ENCODE data around the gene ME2. TPM values are rescaled to one million over a fixed set of nuclear protein-coding genes. Genes with fewer than 3 reads are reported as not detected.
A peak's percentile ranks its signal among the peaks of the same experiment; 100 is the strongest.
"Not testable (repeated sequence)": the region's sequence is repeated elsewhere in the genome, so short reads cannot be mapped to it uniquely, and the experiment has no call there.

ME2 gene
- total RNA-seq, 1 experiment from 2014 or later = 49.0 TPM

DNA sequence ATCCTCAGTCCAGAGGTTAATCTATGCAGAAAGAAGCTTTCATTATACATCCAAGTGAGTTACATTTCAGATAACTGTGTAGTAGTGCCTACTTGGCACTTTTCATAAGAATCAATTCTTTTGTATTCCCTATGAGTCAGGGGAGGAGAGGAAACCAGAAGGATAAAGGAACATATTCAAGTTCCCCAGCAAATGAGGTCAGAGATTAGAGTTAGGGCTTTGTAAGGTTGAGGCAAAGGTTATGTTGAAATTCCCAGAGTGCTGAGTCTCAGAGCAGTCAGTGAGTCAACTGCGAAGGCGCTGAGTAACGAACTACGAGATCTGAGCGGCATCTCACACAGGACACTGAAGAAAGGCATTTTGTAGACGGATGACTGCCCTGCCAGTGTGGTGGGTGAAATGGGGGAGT, 25.1 kb upstream of the ME2 start (continued):
- TF ChIP-seq YY1 (IDR thresholded peaks at IDR 0.05; ENCODE audit: extremely low read depth, insufficient replicate concordance, low read depth, low read length) (no peak), CBX3 (IDR thresholded peaks at IDR 0.05; ENCODE audit: low read depth) (no peak), EZH2phosphoT487 (IDR thresholded peaks at IDR 0.05; ENCODE audit: borderline replicate concordance) (no peak), ZFX (IDR thresholded peaks at IDR 0.05) (no peak), ZNF274 (IDR thresholded peaks at IDR 0.05; ENCODE audit: low read depth, low read length) (no peak), POLR2A (IDR thresholded peaks at IDR 0.05; ENCODE audit: borderline replicate concordance, extremely low read depth, insufficient read depth, insufficient read length) (no peak), JUND (IDR thresholded peaks at IDR 0.05) (no peak), POLR2AphosphoS5 (IDR thresholded peaks at IDR 0.05; ENCODE audit: low read depth, low read length) (no peak), SIN3A (IDR thresholded peaks at IDR 0.05; ENCODE audit: low read depth) (no peak), FOSL1 (IDR thresholded peaks at IDR 0.05; ENCODE audit: low read depth) (no peak)
- TF ChIP-seq, protein P1, sequence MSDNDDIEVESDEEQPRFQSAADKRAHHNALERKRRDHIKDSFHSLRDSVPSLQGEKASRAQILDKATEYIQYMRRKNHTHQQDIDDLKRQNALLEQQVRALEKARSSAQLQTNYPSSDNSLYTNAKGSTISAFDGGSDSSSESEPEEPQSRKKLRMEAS (IDR thresholded peaks at IDR 0.05) = no peak

DNA sequence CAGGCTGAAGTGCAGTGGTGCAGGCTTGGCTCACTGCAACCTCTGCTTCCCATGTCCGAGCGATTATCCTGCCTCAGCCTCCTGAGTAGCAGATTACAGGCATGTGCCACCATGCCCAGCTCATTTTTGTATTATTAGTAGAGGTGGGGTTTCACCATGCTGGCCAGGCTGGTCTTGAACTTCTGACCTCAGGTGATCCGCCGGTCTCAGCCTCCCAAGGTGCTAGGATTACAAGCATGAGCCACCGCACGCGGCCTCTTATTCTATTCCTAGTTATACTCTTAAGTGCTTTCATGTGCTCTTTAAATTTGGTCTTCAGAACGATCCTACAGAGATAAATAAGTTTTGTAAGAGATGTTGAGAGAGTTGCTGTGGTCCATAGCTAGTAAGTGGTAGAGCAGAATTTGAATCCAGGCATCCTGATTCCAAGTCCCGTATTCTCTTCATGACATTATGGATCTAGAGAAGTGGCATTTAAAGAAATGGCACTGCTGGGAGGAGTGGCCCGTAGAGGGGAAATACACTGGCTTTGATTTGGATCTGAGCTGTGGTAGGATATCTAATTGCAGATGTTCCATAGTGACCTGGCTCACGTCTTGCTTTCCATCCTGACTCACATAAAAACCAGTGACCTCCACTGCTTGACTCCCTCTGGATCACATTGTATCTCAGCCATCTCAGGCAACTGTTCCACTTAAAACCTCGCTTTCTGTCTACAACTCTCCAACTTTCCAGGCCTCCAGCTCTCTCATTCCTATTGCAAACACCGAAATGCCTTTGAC, 22.8 kb upstream of the ME2 start:
- H3K27ac ChIP-seq (ENCODE audit: low read depth, low read length) = no peak overlapping the region
- no peaks in the 10 kb centered on the region for H3K36me3 ChIP-seq (ENCODE audit: control insufficient read depth in 1 of 2, insufficient read depth in 2 of 2, low read length in 2 of 2)
- POLR2A ChIA-PET = no interaction called here
- no peaks in the 10 kb centered on the region for H3K9me3 ChIP-seq (ENCODE audit: control insufficient read depth in 1 of 2, insufficient read depth in 1 of 2, low read depth in 1 of 2, low read length in 2 of 2)
- no peak overlapping the region for H3K9ac ChIP-seq (ENCODE audit: low read length)
- H3K4me1 ChIP-seq (ENCODE audit: control insufficient read depth in 1 of 2, insufficient read depth in 2 of 2, low read length in 2 of 2) = peaks cover 10 to 29% of the 10 kb centered on the region in 2 experiments; a peak in 3 of 4 replicates
- RAD21 ChIA-PET (ENCODE audit: low non-redundant PET in 1 of 2, low total read pairs in 2 of 2, uncharacterized antibody in 2 of 2, unreplicated experiment in 2 of 2) = no interaction called here
- no peak overlapping the region for H3K4me2 ChIP-seq (ENCODE audit: low read length)
- BruUV-seq (replicated peaks) = no TSS peak
- intact Hi-C loops (cut with micrococcal nuclease) = no loop called here
- CTCF ChIA-PET = no interaction called here
- no peak for ATAC-seq
- no peak for DNase-seq (ENCODE audit: low read depth, low spot score)
- no peaks in the 10 kb centered on the region for H4K20me1 ChIP-seq (ENCODE audit: insufficient read depth)
- H3K4me3 ChIP-seq (replicated peaks in 1 of 2; ENCODE audit: low read depth in 1 of 2, low read length in 2 of 2) = no peak overlapping the region
- no peaks in the 10 kb centered on the region for H3K27me3 ChIP-seq (ENCODE audit: insufficient read depth, low read length)
- no peak overlapping the region for H2AFZ ChIP-seq (ENCODE audit: low read depth, low read length, poor library complexity, severe bottlenecking)
- H3K79me2 ChIP-seq (ENCODE audit: insufficient read depth, low read length) = no peaks in the 10 kb centered on the region
- H3K9me2 ChIP-seq (ENCODE audit: insufficient read depth) = no peaks in the 10 kb centered on the region
- TF ChIP-seq POLR2AphosphoS5 (IDR thresholded peaks at IDR 0.05; ENCODE audit: low read depth, low read length) (no peak), RAD21 (IDR thresholded peaks at IDR 0.05; ENCODE audit: low read depth) (no peak), EZH2 (IDR thresholded peaks at IDR 0.05) (no peak), YY1 (IDR thresholded peaks at IDR 0.05; ENCODE audit: extremely low read depth, insufficient replicate concordance, low read depth, low read length) (no peak), SRF (IDR thresholded peaks at IDR 0.05; ENCODE audit: low read depth) (no peak), SP1 (IDR thresholded peaks at IDR 0.05; ENCODE audit: low read depth) (no peak), SIN3A (IDR thresholded peaks at IDR 0.05; ENCODE audit: low read depth) (no peak), EGR1 (IDR thresholded peaks at IDR 0.05; ENCODE audit: low read depth) (no peak), CBX3 (IDR thresholded peaks at IDR 0.05; ENCODE audit: low read depth) (no peak), ZNF274 (IDR thresholded peaks at IDR 0.05; ENCODE audit: low read depth, low read length) (no peak), ZFX (IDR thresholded peaks at IDR 0.05) (no peak)
- TF ChIP-seq, protein P2, sequence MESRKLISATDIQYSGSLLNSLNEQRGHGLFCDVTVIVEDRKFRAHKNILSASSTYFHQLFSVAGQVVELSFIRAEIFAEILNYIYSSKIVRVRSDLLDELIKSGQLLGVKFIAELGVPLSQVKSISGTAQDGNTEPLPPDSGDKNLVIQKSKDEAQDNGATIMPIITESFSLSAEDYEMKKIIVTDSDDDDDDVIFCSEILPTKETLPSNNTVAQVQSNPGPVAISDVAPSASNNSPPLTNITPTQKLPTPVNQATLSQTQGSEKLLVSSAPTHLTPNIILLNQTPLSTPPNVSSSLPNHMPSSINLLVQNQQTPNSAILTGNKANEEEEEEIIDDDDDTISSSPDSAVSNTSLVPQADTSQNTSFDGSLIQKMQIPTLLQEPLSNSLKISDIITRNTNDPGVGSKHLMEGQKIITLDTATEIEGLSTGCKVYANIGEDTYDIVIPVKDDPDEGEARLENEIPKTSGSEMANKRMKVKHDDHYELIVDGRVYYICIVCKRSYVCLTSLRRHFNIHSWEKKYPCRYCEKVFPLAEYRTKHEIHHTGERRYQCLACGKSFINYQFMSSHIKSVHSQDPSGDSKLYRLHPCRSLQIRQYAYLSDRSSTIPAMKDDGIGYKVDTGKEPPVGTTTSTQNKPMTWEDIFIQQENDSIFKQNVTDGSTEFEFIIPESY (IDR thresholded peaks at IDR 0.05; ENCODE audit: extremely low read depth, insufficient replicate concordance, low read length) = no peak
- TF ChIP-seq, protein P1 (IDR thresholded peaks at IDR 0.05) = no peak

DNA sequence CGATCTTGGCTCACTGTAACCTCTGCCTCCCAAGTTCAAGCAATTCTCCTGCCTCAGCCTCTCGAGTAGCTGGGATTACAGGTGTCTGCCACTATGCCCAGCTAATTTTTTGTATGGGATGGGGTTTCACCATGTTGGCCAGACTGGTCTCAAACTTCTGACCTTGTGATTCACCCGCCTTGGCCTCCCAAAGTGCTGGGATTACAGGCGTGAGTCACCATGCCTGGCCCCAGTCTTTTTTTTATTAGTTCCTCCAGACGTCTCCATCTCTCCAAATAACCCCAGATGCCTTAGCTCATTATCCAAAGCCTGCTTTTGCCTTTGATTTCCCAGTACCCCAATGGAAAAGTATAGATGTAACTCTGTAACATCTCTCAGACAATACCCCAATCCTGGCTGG, 21.8 kb upstream of the ME2 start:
- peaks cover 10 to 29% of the 10 kb centered on the region in 2 experiments; a peak in 3 of 4 replicates for H3K4me1 ChIP-seq (ENCODE audit: control insufficient read depth in 1 of 2, insufficient read depth in 2 of 2, low read length in 2 of 2)
- POLR2A ChIA-PET; intact Hi-C loops (cut with micrococcal nuclease); H3K9me3 ChIP-seq (ENCODE audit: control insufficient read depth in 1 of 2, insufficient read depth in 1 of 2, low read depth in 1 of 2, low read length in 2 of 2); H3K27me3 ChIP-seq (ENCODE audit: insufficient read depth, low read length); H3K79me2 ChIP-seq (ENCODE audit: insufficient read depth, low read length); H2AFZ ChIP-seq (ENCODE audit: low read depth, low read length, poor library complexity, severe bottlenecking); H3K36me3 ChIP-seq (ENCODE audit: control insufficient read depth in 1 of 2, insufficient read depth in 2 of 2, low read length in 2 of 2); H3K9me2 ChIP-seq (ENCODE audit: insufficient read depth); DNase-seq (ENCODE audit: low read depth, low spot score); CTCF ChIA-PET; BruUV-seq (replicated peaks); H3K4me3 ChIP-seq (replicated peaks in 1 of 2; ENCODE audit: low read depth in 1 of 2, low read length in 2 of 2); RAD21 ChIA-PET (ENCODE audit: low non-redundant PET in 1 of 2, low total read pairs in 2 of 2, uncharacterized antibody in 2 of 2, unreplicated experiment in 2 of 2); H3K9ac ChIP-seq (ENCODE audit: low read length); H3K27ac ChIP-seq (ENCODE audit: low read depth, low read length); H4K20me1 ChIP-seq (ENCODE audit: insufficient read depth): not testable (repeated sequence)
- ATAC-seq = peak; percentile 35; the same call in 1 of the 2 replicates
- peak overlapping the region; percentile 21; the same call in 1 of the 2 replicates for H3K4me2 ChIP-seq (ENCODE audit: low read length)

Measured in HCT116 (cell line).